ENCODE data around the gene ZSCAN5B.
"Not testable (repeated sequence)": the region's sequence is repeated elsewhere in the genome, so short reads cannot be mapped to it uniquely, and the experiment has no call there.

ZSCAN5B gene

GRCh38 chr19:56175861-56176307 lies 21.7 kb downstream of the ZSCAN5B start, which contains the start of gene GALP:
Gene GALP, plus strand, starts transcription at chr19:56176008. Its CDS starts 1,101 bp downstream, at chr19:56177109.
- DNase-seq (ENCODE audit: low read depth in 2 of 2): not testable (repeated sequence)

- DNase-seq (ENCODE audit: low read depth in 2 of 2): no peak
These were observed 23.0 kb downstream of the ZSCAN5B start for GRCh38 chr19:56174550-56174949.

GRCh38 chr19:56174086-56174485 lies 23.5 kb downstream of the ZSCAN5B start:
- DNase-seq (ENCODE audit: low read depth in 2 of 2): no peak

GRCh38 chr19:56170261-56170660 lies 27.3 kb downstream of the ZSCAN5B start:
- DNase-seq (ENCODE audit: low read depth in 2 of 2): no peak

- no peak for DNase-seq (ENCODE audit: low read depth in 2 of 2)
These were observed 30.5 kb downstream of the ZSCAN5B start for GRCh38 chr19:56167064-56167578.

GRCh38 chr19:56163097-56163496 lies 34.5 kb downstream of the ZSCAN5B start:
- no peak for DNase-seq (ENCODE audit: low read depth in 2 of 2)

- DNase-seq (ENCODE audit: low read depth in 2 of 2): no peak
These were observed 35.3 kb downstream of the ZSCAN5B start for GRCh38 chr19:56162258-56162657.

- no peak for DNase-seq (ENCODE audit: low read depth in 2 of 2)
These were observed 36.0 kb downstream of the ZSCAN5B start for GRCh38 chr19:56161534-56161933.

GRCh38 chr19:56159622-56160271 lies 37.8 kb downstream of the ZSCAN5B start:
- DNase-seq (ENCODE audit: low read depth in 2 of 2): no peak

GRCh38 chr19:56159009-56159559 lies 38.5 kb downstream of the ZSCAN5B start:
- no peak for DNase-seq (ENCODE audit: low read depth in 2 of 2)

GRCh38 chr19:56158170-56158757 lies 39.3 kb downstream of the ZSCAN5B start:
- no peak for DNase-seq (ENCODE audit: low read depth in 2 of 2)

GRCh38 chr19:56156768-56157167 lies 40.8 kb downstream of the ZSCAN5B start:
- no peak for DNase-seq (ENCODE audit: low read depth in 2 of 2)

GRCh38 chr19:56155124-56155687 lies 42.4 kb downstream of the ZSCAN5B start:
- DNase-seq (ENCODE audit: low read depth in 2 of 2): no peak

GRCh38 chr19:56153507-56153906 lies 44.1 kb downstream of the ZSCAN5B start:
- DNase-seq (ENCODE audit: low read depth in 2 of 2): no peak

- no peak for DNase-seq (ENCODE audit: low read depth in 2 of 2)
These were observed 44.9 kb downstream of the ZSCAN5B start for GRCh38 chr19:56152644-56153043.

GRCh38 chr19:56150358-56150757 lies 47.2 kb downstream of the ZSCAN5B start:
- no peak for DNase-seq (ENCODE audit: low read depth in 2 of 2)

- DNase-seq (ENCODE audit: low read depth in 2 of 2): no peak
These were observed 47.9 kb downstream of the ZSCAN5B start for GRCh38 chr19:56149656-56150038.

- DNase-seq (ENCODE audit: low read depth in 2 of 2): not testable (repeated sequence)
These were observed 48.5 kb downstream of the ZSCAN5B start for GRCh38 chr19:56148955-56149655.

GRCh38 chr19:56148096-56148495 lies 49.5 kb downstream of the ZSCAN5B start:
- DNase-seq (ENCODE audit: low read depth in 2 of 2): no peak

GRCh38 chr19:56147307-56147706 lies 50.3 kb downstream of the ZSCAN5B start:
- DNase-seq (ENCODE audit: low read depth in 2 of 2): no peak

GRCh38 chr19:56146904-56147303 lies 50.7 kb downstream of the ZSCAN5B start:
- no peak for DNase-seq (ENCODE audit: low read depth in 2 of 2)

GRCh38 chr19:56145698-56146097 lies 51.9 kb downstream of the ZSCAN5B start:
- no peak for DNase-seq (ENCODE audit: low read depth in 2 of 2)

Data from stimulated activated CD8-positive, alpha-beta memory T cell treated with anti-CD3 and anti-CD28 coated beads, Interleukin-7, amount 100 ng/mL, for 1 hour (primary cell).